ENCODE results near the gene FREY1.
A peak's percentile ranks its signal among the peaks of the same experiment; 100 is the strongest.

The FREY1 gene

DNA sequence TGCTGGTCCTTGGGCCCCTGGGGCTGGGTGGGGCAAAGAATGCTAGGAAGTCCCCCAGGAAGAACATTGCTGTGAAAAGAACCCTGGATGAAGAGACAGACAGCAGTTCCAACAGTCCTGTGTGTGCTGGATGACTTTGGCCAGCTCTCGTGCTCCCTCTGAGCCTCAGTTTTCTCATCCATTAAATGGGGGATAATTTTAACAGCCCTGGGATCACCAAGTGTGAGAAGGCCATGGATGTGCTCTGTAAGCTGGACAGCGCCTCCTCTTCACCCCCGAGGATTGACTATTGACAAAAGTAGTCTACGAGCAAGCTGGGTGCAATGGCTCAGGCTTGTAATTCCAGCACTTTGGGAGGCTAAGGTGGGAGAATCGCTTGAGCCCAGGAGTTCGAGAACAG, 17.9 kb upstream of the FREY1 start:
- H3K27me3 ChIP-seq (replicated peaks in 2 of 5; ENCODE audit: control insufficient read depth in 4 of 5, insufficient read depth in 5 of 5, low read length in 4 of 5), result peaks cover 0 to 38% (median 9%) of the 10 kb centered on the region in 5 experiments
- H3K27ac ChIP-seq (ENCODE audit: insufficient read depth in 1 of 2, low read depth in 1 of 2, low read length in 2 of 2, poor library complexity in 1 of 2, severe bottlenecking in 2 of 2), result no peak overlapping the region
- no peaks in the 10 kb centered on the region for H3K36me3 ChIP-seq (ENCODE audit: control insufficient read depth in 4 of 4, insufficient read depth in 4 of 4, low read length in 3 of 4)
- ChIA-PET POLR2A (no interaction called here), CTCF (interaction anchor here (0.7 kb wide), 1 partner anchor 19 kb away, joined by 3 read pairs; no protein-coding TSS in a partner anchor)
- H3K4me3 ChIP-seq (ENCODE audit: control insufficient read depth in 1 of 7, extremely low read depth in 1 of 7, insufficient read depth in 4 of 7, low read depth in 2 of 7, low read length in 6 of 7), result no peak overlapping the region
- WGBS (ENCODE audit: insufficient coverage), result 97% methylated on average over 6 of the region's 6 CpGs
- H3K9me3 ChIP-seq (ENCODE audit: control extremely low read depth in 1 of 5, control insufficient read depth in 4 of 5, insufficient read depth in 2 of 5, low read depth in 1 of 5, low read length in 4 of 5), result no peaks in the 10 kb centered on the region
- DNase-seq, result no peak
- peaks cover 0 to 32% (median 27%) of the 10 kb centered on the region in 4 experiments for H3K4me1 ChIP-seq (ENCODE audit: control extremely low read depth in 1 of 4, control insufficient read depth in 4 of 4, insufficient read depth in 4 of 4, low read length in 3 of 4)

DNA sequence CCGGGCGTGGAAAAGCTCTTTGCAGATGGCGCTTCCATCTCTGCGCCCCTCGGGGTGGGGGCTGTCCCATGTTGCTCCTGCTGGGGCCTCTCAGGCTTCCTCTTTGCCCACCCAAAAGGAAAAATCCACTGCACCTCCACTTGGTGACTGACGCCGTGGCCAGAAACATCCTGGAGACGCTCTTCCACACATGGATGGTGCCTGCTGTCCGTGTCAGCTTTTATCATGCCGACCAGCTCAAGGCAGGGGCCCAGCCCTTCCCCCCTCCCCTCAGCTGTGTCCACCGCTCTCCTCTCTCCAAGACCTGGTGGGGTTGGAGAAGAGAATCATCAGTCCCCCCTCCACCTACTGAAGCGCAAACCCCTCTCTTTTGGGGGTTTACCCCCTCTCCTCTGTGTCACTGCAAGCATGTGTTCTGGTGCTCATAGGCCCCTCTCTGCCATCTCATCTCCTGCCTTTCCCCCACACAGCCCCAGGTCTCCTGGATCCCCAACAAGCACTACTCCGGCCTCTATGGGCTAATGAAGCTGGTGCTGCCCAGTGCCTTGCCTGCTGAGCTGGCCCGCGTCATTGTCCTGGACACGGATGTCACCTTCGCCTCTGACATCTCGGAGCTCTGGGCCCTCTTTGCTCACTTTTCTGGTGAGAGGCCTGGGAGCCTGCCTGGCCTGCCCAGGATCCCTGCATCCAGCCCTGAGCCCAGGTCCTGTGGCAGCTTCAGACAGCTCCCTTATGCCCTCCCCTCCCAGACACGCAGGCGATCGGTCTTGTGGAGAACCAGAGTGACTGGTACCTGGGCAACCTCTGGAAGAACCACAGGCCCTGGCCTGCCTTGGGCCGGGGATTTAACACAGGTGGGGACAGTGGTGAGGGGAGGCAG, 17.2 kb upstream of the FREY1 start:
- POLR2A ChIA-PET, result no interaction called here

DNA sequence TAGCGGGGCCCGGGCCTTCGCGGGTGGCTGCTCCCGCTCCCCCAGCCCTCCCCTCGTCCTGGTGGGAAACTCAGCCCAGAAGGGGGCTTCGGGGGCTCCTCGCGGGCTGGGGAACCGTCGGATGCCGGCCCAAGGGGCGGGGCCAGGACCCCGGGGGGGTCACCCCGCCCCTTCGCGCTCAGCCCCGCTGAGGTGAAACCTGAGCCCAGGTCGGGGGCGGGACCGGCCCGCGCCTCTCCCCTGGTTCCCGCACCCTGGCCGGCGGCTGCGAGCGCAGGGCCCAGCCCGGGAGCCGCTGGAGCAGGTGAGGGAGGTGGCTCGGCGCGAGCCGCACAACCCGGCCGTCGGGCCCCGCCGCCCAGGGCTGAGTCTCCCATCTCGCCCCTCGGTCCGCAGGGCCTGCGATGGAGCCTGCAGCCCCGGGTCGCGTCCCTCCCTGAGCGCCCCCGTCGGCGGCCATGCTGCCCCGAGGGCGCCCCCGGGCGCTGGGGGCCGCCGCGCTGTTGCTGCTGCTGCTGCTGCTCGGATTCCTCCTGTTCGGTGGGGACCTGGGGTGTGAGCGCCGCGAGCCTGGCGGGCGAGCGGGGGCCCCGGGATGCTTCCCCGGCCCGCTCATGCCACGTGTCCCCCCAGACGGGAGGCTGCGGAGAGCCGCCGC, 15.5 kb upstream of the FREY1 start, which contains the start of gene LARGE2:
TSS of gene LARGE2 (plus strand) at position 232 of the 658 bp plus-strand sequence. CDS start at position 459, 227 bp downstream.
- under 1% methylated on average over 67 of the region's 73 CpGs for WGBS (ENCODE audit: insufficient coverage)
- DNase-seq, result no peak

More for the DNA sequence above, 17.2 kb upstream of the FREY1 start:
- Histone ChIP-seq H3K9me3 (ENCODE audit: control extremely low read depth in 1 of 5, control insufficient read depth in 4 of 5, insufficient read depth in 2 of 5, low read depth in 1 of 5, low read length in 4 of 5) (no peaks in the 10 kb centered on the region), H3K36me3 (ENCODE audit: control insufficient read depth in 4 of 4, insufficient read depth in 4 of 4, low read length in 3 of 4) (no peaks in the 10 kb centered on the region), H3K4me3 (ENCODE audit: control insufficient read depth in 1 of 7, extremely low read depth in 1 of 7, insufficient read depth in 4 of 7, low read depth in 2 of 7, low read length in 6 of 7) (no peak overlapping the region), H3K27ac (ENCODE audit: insufficient read depth in 1 of 2, low read depth in 1 of 2, low read length in 2 of 2, poor library complexity in 1 of 2, severe bottlenecking in 2 of 2) (no peak overlapping the region), H3K27me3 (replicated peaks in 2 of 5; ENCODE audit: control insufficient read depth in 4 of 5, insufficient read depth in 5 of 5, low read length in 4 of 5) (peaks cover 0 to 38% (median 9%) of the 10 kb centered on the region in 5 experiments), H3K4me1 (ENCODE audit: control extremely low read depth in 1 of 4, control insufficient read depth in 4 of 4, insufficient read depth in 4 of 4, low read length in 3 of 4) (peaks cover 0 to 37% (median 32%) of the 10 kb centered on the region in 4 experiments)
- CTCF ChIA-PET, result no interaction called here
- 93% methylated on average over 15 of the region's 22 CpGs for WGBS (ENCODE audit: insufficient coverage)
- no peak for DNase-seq

DNA sequence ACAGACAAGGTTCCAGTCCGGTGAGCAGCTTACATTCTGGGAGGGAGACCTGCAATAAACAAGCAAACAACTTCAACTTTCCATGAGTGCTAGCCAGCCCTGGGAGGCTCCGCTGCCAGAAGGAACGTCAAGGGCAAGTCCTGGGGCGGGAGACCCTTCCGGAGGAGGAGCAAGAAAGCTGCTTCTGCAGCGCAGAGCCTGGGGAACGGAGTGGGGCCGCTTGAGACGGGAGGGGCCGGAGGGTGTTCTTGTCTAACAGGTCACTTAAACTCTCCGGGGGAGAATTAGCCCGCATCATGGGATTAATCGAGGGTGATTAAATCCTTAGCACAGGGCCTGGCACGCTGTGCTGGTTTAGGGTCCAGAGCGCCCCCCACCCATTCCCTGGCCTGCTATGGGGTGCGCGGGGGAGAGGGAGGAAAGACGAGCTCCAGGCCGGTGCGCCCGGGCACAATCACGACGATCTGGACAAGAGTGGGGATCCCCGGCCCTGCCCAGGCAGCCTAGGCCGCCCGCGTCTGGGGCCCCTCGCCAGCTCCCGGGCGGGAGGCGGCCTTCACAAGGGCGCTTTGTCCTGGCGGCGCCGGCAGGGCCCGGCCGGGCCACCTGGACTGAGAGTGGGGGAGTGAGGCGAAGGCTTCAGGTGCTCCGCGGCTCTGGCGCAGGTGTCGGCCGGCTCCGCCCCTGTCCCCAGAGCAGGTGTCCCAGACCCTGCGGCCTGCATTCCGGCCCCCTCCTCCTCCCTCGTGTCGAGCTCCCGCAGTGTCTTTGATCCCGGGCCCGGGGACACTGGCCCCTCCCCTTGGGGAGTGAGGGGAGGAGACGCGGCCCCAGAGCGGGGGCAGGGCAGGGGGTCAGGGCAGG, 14.7 kb upstream of the FREY1 start:
- Histone ChIP-seq H3K4me3 (ENCODE audit: control insufficient read depth in 1 of 7, extremely low read depth in 1 of 7, insufficient read depth in 4 of 7, low read depth in 2 of 7, low read length in 6 of 7) (peak overlapping the region in 3 of 7 experiments; percentile 42 to 59 (median 57)), H3K9me3 (ENCODE audit: control extremely low read depth in 1 of 5, control insufficient read depth in 4 of 5, insufficient read depth in 2 of 5, low read depth in 1 of 5, low read length in 4 of 5) (no peaks in the 10 kb centered on the region), H3K27me3 (replicated peaks in 2 of 5; ENCODE audit: control insufficient read depth in 4 of 5, insufficient read depth in 5 of 5, low read length in 4 of 5) (peaks cover 0 to 38% (median 9%) of the 10 kb centered on the region in 5 experiments), H3K36me3 (ENCODE audit: control insufficient read depth in 4 of 4, insufficient read depth in 4 of 4, low read length in 3 of 4) (no peaks in the 10 kb centered on the region), H3K27ac (ENCODE audit: insufficient read depth in 1 of 2, low read depth in 1 of 2, low read length in 2 of 2, poor library complexity in 1 of 2, severe bottlenecking in 2 of 2) (no peak overlapping the region), H3K4me1 (ENCODE audit: control extremely low read depth in 1 of 4, control insufficient read depth in 4 of 4, insufficient read depth in 4 of 4, low read length in 3 of 4) (peaks cover 3 to 53% (median 44%) of the 10 kb centered on the region in 4 experiments)
- no peak for DNase-seq
- ChIA-PET POLR2A (no interaction called here), CTCF (interaction anchor here (1.3 kb wide), 1 partner anchor 15 kb away, joined by 4 read pairs; no protein-coding TSS in a partner anchor)
- WGBS (ENCODE audit: insufficient coverage), result 63% methylated on average over 30 of the region's 54 CpGs

More for the DNA sequence above, 15.5 kb upstream of the FREY1 start, which contains the start of gene LARGE2:
- no peaks in the 10 kb centered on the region for H3K36me3 ChIP-seq (ENCODE audit: control insufficient read depth in 4 of 4, insufficient read depth in 4 of 4, low read length in 3 of 4)
- ChIA-PET POLR2A (no interaction called here), CTCF (interaction anchor here (1.3 kb wide), 1 partner anchor 14 kb away, joined by 4 read pairs; no protein-coding TSS in a partner anchor)
- H3K9me3 ChIP-seq (ENCODE audit: control extremely low read depth in 1 of 5, control insufficient read depth in 4 of 5, insufficient read depth in 2 of 5, low read depth in 1 of 5, low read length in 4 of 5), result no peaks in the 10 kb centered on the region
- H3K4me1 ChIP-seq (ENCODE audit: control extremely low read depth in 1 of 4, control insufficient read depth in 4 of 4, insufficient read depth in 4 of 4, low read length in 3 of 4), result peaks cover 0 to 50% (median 42%) of the 10 kb centered on the region in 4 experiments
- H3K4me3 ChIP-seq (ENCODE audit: control insufficient read depth in 1 of 7, extremely low read depth in 1 of 7, insufficient read depth in 4 of 7, low read depth in 2 of 7, low read length in 6 of 7), result peak within 1 kb of the TSS in 6 of 7 experiments; percentile 25 to 59 (median 39)
- no peak within 1 kb of the TSS for H3K27ac ChIP-seq (ENCODE audit: insufficient read depth in 1 of 2, low read depth in 1 of 2, low read length in 2 of 2, poor library complexity in 1 of 2, severe bottlenecking in 2 of 2)
- H3K27me3 ChIP-seq (replicated peaks in 2 of 5; ENCODE audit: control insufficient read depth in 4 of 5, insufficient read depth in 5 of 5, low read length in 4 of 5), result peaks cover 0 to 38% (median 9%) of the 10 kb centered on the region in 5 experiments

DNA sequence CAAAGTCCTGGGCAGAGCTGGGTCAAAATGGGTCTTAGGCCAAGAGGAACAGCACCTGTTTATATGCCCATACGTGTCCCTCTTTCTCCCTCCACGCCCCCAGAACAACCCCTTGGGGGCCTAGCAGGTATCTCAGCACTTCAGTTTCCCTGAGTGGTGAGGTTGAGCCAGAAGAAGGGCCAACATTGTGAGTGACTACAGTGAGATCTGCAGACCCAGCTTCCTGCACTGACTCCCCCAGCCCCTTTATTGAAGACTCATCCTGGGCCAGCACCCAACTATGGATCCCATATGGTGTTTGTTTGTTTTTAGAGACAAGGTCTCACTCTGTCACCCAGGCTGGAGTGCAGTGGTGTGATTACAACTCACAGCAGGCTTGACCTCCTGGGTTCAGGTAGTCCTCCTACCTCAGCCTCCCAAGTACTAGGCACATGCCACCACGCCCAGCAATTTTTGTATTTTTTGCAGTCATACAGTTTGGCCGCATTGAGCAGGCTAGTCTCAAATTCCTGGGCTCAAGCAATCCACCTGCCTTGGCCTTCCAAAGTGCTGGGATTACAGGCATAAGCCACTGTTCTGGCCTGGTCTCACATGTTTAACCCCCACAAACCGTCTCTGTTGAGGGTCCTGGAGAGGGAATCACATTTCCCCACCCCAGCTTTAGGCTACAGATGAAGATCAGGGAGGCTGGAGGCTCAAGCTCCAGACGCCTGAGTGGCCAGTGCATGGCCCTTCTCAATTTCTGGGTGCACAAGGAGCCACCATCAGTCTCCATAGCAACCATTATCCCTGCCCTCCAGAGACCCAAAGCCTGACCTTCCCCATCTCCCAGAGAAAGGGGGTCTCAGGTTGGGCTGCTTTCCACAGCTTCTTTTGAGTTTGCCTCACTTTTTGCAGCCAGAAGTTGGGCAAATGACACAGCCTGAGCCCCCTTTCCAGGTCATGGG, 13.7 kb upstream of the FREY1 start:
- peaks cover 0 to 38% (median 9%) of the 10 kb centered on the region in 5 experiments for H3K27me3 ChIP-seq (replicated peaks in 2 of 5; ENCODE audit: control insufficient read depth in 4 of 5, insufficient read depth in 5 of 5, low read length in 4 of 5)
- H3K36me3 ChIP-seq (ENCODE audit: control insufficient read depth in 4 of 4, insufficient read depth in 4 of 4, low read length in 3 of 4), result peaks cover 0 to 7% (median 0%) of the 10 kb centered on the region in 4 experiments
- WGBS (ENCODE audit: insufficient coverage), result 100% methylated on average over 4 of the region's 6 CpGs
- CTCF ChIA-PET, result interaction anchor here (1.0 kb wide), 1 partner anchor 49 kb away, joined by 3 read pairs; no protein-coding TSS in a partner anchor
- no peaks in the 10 kb centered on the region for H3K9me3 ChIP-seq (ENCODE audit: control extremely low read depth in 1 of 5, control insufficient read depth in 4 of 5, insufficient read depth in 2 of 5, low read depth in 1 of 5, low read length in 4 of 5)
- peaks cover 4 to 57% (median 47%) of the 10 kb centered on the region in 4 experiments for H3K4me1 ChIP-seq (ENCODE audit: control extremely low read depth in 1 of 4, control insufficient read depth in 4 of 4, insufficient read depth in 4 of 4, low read length in 3 of 4)
- POLR2A ChIA-PET, result no interaction called here
- H3K27ac ChIP-seq (ENCODE audit: insufficient read depth in 1 of 2, low read depth in 1 of 2, low read length in 2 of 2, poor library complexity in 1 of 2, severe bottlenecking in 2 of 2), result no peak overlapping the region
- DNase-seq, result no peak
- H3K4me3 ChIP-seq (ENCODE audit: control insufficient read depth in 1 of 7, extremely low read depth in 1 of 7, insufficient read depth in 4 of 7, low read depth in 2 of 7, low read length in 6 of 7), result no peak overlapping the region

All from common myeloid progenitor, CD34-positive (primary cell).